Measurements from ENCODE around the gene ZBTB20. TPM values are rescaled to one million over a fixed set of nuclear protein-coding genes. Genes with fewer than 3 reads are reported as not detected.

Gene ZBTB20
- total RNA-seq, 1 experiment from 2014 or later: 11.0 TPM

DNA sequence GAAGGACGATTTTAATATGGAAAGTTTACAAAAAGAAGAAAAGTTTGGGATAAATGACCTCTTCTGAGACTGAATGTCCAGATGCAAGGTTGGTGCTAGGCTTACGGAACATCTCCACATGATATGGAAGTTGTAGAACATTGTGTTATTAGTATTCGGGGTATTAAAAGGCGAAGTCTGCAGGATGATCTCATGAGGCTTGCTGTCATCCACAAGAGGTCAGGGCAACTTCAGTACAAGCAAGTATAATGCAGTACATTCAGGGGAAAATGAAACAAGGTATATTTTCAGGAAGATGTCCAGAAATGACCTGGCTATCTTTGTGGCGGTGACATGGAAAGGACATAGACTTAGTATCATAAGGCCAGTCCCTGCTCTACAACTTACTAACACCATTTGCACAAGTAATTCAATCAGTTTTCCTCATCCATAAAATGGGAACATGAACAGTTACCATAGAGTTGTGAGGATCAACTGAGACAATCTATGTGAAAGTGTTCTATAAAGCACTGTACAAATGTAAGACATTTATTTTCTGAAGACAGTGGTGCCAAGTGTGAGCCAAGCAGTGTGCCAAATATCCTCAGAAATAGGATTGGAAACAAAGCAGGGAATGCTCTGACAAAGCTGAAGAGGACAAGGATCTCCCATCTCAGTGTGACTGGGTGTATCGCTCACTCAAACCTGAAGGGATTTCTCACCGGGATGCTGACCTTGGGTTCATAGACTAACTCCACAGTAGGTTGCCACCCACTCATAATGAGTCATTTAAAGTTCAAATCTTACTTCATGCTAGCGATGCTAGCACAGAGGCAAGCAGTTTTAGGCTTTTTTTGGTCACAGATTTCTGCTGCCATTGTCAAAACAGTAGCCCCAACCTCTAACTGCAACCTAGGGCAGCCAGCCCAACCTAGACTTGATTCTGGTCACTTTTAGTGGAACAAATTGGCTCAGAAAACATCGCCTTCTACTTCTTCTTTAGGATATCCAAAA, 735.0 kb downstream of the ZBTB20 start:
- DNase-seq (ENCODE audit: low spot score): no peak

DNA sequence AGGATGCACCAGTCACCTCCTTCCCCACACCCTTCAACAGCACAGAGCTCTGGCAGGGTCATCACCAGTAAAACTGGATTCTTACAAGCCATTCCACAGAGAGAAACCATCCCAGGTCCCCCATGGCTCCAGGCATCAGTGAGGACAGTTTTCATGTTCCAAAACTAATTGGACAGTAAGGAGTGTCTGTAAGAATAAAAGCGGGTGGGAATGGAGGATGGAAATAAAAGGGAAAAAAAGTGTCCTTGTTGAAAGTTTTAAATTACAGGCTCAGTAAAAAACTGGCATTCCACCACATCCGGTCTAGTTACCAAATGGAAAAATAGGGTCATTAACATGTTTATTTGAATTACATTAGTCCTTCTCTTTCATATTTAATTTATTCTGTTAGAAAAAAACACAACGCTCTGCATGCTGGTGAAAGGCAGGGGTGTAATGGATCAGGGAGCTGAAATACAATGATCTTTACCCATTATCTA, 735.9 kb downstream of the ZBTB20 start:
- no peak for DNase-seq (ENCODE audit: low spot score)

GRCh38 chr3:114408736-114409670, 738.1 kb downstream of the ZBTB20 start:
- no peak for DNase-seq (ENCODE audit: low spot score)

GRCh38 chr3:114406922-114407321, 740.2 kb downstream of the ZBTB20 start:
- no peak for DNase-seq (ENCODE audit: low spot score)

DNA sequence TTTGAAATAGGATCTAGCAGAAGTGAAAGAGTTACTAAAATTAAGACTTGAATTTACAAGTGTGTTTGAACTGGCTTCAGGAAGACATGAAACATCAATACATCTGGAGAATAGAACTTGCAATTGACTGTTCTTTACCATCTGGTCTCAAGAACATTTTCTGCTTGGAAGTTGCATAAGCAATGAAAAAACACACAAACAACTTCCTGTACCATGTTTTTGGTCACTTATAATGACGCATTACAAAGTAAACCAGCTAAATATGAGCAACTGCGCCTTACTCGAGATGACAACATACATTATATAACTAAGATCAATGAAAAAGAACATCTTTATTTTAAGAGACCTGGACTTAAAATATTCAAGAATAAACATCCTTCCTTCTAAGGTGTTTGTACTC, 740.8 kb downstream of the ZBTB20 start:
- no peak for DNase-seq (ENCODE audit: low spot score)

- no peak for DNase-seq (ENCODE audit: low spot score)
These were observed 741.7 kb downstream of the ZBTB20 start for GRCh38 chr3:114405202-114405990.

GRCh38 chr3:114404590-114404989, 742.5 kb downstream of the ZBTB20 start:
- no peak for DNase-seq (ENCODE audit: low spot score)

DNA sequence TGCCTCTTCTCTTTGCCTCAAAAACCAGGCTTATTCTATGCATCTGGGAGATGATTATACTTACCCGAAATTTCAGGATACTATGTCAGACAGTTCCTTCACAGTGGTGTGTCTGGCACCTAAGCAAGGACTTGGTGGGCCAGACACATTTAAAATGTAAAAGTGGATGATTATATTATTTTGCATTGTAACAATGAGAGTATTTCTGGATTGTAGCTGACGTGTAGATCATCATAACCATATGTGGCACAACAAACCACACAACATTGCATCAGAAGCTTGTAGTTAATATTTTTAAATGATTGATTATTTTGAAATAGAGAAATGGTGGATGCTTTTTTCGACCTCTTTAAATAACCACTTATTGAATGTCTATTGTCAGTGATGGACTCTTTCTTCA, 744.2 kb downstream of the ZBTB20 start:
- DNase-seq (ENCODE audit: low spot score): no peak

DNA sequence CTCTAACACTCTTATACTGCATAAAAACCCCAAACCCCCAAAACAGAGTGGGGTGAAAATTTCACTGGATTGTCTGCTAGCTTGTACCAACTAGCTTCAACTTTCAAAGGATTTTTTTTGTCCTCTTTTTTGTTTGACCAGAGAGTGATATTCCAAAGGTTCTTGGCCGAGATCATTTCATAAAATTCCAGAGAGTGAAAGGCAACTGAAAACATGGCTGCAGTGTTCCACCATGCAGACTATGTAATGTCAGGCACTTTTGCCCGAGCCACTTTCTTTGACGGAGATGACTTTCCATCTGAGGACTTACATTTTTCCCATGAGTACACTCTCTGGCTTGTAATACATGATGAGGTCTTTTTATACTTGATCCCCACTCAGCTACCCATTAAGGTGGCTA, 745.7 kb downstream of the ZBTB20 start:
- no peak for DNase-seq (ENCODE audit: low spot score)

GRCh38 chr3:114400371-114400770, 746.7 kb downstream of the ZBTB20 start:
- DNase-seq (ENCODE audit: low spot score): no peak

DNA sequence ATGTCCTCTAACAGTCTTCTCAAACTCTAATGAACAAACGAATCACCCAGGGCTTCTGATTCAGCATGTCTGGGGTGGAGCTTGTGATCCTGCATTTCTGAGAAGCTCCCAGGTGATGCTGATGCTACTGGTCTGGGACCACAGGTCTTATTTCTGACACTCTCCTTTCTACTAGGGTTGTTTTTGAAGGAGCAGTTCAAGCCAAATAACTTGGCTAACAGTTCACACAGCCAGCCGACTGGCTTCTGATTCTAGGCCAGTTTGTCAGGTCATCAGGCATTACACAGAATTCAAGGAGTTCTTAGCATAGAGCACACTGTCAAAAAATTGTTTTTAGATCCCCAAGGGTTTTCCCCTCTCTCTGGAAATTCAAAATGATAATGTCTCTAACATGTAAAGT, 752.5 kb downstream of the ZBTB20 start:
- no peak for DNase-seq (ENCODE audit: low spot score)

- DNase-seq (ENCODE audit: low spot score): no peak
These were observed 753.6 kb downstream of the ZBTB20 start for GRCh38 chr3:114393367-114394072.

DNA sequence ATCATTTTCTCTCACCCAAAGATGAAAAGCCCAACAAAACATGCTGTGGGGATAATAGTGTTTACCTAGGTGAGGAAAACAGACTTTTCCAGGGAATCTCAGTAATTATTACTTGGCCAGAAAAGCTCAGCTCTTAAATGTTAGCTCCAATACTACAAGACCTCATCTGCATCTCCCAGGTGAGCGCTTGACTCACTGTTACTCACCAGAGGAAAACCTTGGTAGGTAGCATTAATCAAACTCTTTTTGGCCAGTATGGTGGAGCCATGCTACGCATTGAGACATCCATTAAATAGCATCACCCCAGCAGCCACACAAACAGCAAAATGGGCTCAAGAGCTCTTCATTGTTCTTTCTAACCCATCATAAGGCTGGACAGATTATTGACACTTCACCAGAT, 754.3 kb downstream of the ZBTB20 start:
- no peak for DNase-seq (ENCODE audit: low spot score)

GRCh38 chr3:114389156-114389555, 757.9 kb downstream of the ZBTB20 start:
- no peak for DNase-seq (ENCODE audit: low spot score)

GRCh38 chr3:114384558-114384903, 762.6 kb downstream of the ZBTB20 start:
- DNase-seq (ENCODE audit: low spot score): no peak

GRCh38 chr3:114383875-114384557, 763.1 kb downstream of the ZBTB20 start:
- DNase-seq (ENCODE audit: low spot score): peak; percentile 89

GRCh38 chr3:114380233-114380651, 766.8 kb downstream of the ZBTB20 start:
- peak; percentile 38 for DNase-seq (ENCODE audit: low spot score)

DNA sequence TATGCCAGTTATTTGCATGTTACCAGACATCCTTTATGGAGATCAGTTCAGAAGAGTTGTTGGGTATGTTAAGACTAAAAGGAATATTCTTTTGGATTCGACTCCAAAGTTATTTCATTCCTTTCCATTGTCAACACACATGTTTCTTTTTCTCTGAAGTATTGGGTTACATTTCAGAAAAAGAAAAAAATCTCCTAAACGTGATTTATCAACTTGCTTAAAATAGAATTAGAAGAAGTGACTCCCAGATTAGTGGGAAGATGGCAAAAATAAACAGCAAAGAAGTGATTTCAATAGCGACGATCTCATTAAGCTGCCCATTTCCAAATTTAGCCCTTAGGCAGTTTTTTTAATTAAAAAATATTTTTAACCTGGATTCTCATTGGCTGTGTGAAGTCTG, 767.8 kb downstream of the ZBTB20 start:
- no peak for DNase-seq (ENCODE audit: low spot score)

DNA sequence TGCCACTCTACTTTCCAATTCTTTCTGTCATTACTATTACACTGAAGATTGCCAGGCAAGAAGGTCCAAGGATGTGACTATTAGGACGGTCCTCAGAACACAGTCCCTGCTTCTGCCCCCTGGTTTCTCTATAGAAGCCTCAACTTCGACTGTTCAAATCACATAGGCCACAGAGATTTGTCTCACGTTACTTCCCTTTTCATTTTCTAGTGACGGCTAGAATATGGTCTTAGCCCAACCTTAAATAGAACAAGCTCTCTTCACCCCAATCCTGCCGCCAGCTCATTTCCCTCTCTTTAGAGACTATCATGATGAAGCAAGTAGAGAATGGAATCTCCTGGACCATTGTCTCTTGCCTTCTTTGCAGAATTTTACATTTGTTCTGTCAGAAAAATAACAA, 768.3 kb downstream of the ZBTB20 start:
- DNase-seq (ENCODE audit: low spot score): no peak

DNA sequence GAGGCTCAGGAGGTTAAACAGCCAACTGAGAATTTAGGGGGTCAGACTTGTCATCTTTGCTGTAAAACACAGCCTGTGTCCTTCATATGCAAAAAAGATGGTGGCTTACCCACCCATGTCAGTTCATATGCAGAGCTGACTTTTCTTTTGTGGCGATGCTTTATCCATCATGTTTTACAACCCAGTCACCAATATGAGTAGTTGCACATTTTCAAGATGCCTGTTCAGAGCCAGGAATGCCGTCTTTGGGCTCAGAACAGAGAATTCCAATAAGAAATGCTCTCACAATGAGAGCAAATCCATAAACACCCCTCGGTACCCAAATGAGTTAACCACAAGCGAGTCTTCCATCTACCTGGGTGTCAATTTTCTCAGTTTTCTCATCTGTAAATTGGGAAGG, 769.7 kb downstream of the ZBTB20 start:
- no peak for DNase-seq (ENCODE audit: low spot score)
